NOMO-1 (cell line): ENCODE results near the gene C9orf57.
"Not testable (repeated sequence)": the region's sequence is repeated elsewhere in the genome, so short reads cannot be mapped to it uniquely, and the experiment has no call there.

ENCODE experiments used
- DNase-seq, 2 experiments: peaks; one replicate each; lab custom pipeline; 2025; ENCODE audit not compliant: unreplicated experiment in 2 of 2; lab: John Stamatoyannopoulos, UW

Gene C9orf57

GRCh38 chr9:72060513-72060912, at the start of gene C9orf57:
C9orf57 (minus strand) TSS chr9:72060613; CDS start chr9:72059331, 1,282 bp downstream.
- DNase-seq: no peak

- no peak for DNase-seq
Observed at GRCh38 chr9:72102520-72102919, 42.1 kb upstream of the C9orf57 start.

GRCh38 chr9:72095520-72095919, 35.1 kb upstream of the C9orf57 start:
- not testable (repeated sequence) for DNase-seq

- DNase-seq: no peak
Observed at GRCh38 chr9:72092820-72093219, 32.4 kb upstream of the C9orf57 start.

- DNase-seq: no peak
Observed at GRCh38 chr9:72089451-72090130, 29.2 kb upstream of the C9orf57 start.

- no peak for DNase-seq
Observed at GRCh38 chr9:72082536-72082935, 22.1 kb upstream of the C9orf57 start.

GRCh38 chr9:72074666-72075065, 14.3 kb upstream of the C9orf57 start:
- DNase-seq: not testable (repeated sequence)

- DNase-seq: no peak
Observed at GRCh38 chr9:72065076-72065475, 4.7 kb upstream of the C9orf57 start.

GRCh38 chr9:72052122-72052521, 8.3 kb downstream of the C9orf57 start:
- DNase-seq: no peak

GRCh38 chr9:72048850-72049249, 11.6 kb downstream of the C9orf57 start:
- no peak for DNase-seq

GRCh38 chr9:72046630-72047456, 13.6 kb downstream of the C9orf57 start:
- no peak for DNase-seq

- no peak for DNase-seq
Observed at GRCh38 chr9:72044095-72044494, 16.3 kb downstream of the C9orf57 start.

- no peak for DNase-seq
Observed at GRCh38 chr9:72043576-72043975, 16.8 kb downstream of the C9orf57 start.

GRCh38 chr9:72042928-72043327, 17.5 kb downstream of the C9orf57 start:
- no peak for DNase-seq

- DNase-seq: peak; percentile 36 to 39
Observed at GRCh38 chr9:72041775-72042194, 18.6 kb downstream of the C9orf57 start.

GRCh38 chr9:72041369-72041768, 19.0 kb downstream of the C9orf57 start:
- no peak for DNase-seq

GRCh38 chr9:72039532-72039931, 20.9 kb downstream of the C9orf57 start:
- no peak for DNase-seq

- DNase-seq: peak; percentile 12 to 42
Observed at GRCh38 chr9:72038890-72039410, 21.5 kb downstream of the C9orf57 start.

- DNase-seq: no peak
Observed at GRCh38 chr9:72038408-72038807, 22.0 kb downstream of the C9orf57 start.

- DNase-seq: no peak
Observed at GRCh38 chr9:72037571-72037970, 22.8 kb downstream of the C9orf57 start.

GRCh38 chr9:72030767-72031166, 29.6 kb downstream of the C9orf57 start:
- no peak for DNase-seq

- no peak for DNase-seq
Observed at GRCh38 chr9:72029986-72030385, 30.4 kb downstream of the C9orf57 start.
